ENCODE measurements around the gene LRP1B.
"Not testable (repeated sequence)": the region's sequence is repeated elsewhere in the genome, so short reads cannot be mapped to it uniquely, and the experiment has no call there.

The LRP1B gene

DNA sequence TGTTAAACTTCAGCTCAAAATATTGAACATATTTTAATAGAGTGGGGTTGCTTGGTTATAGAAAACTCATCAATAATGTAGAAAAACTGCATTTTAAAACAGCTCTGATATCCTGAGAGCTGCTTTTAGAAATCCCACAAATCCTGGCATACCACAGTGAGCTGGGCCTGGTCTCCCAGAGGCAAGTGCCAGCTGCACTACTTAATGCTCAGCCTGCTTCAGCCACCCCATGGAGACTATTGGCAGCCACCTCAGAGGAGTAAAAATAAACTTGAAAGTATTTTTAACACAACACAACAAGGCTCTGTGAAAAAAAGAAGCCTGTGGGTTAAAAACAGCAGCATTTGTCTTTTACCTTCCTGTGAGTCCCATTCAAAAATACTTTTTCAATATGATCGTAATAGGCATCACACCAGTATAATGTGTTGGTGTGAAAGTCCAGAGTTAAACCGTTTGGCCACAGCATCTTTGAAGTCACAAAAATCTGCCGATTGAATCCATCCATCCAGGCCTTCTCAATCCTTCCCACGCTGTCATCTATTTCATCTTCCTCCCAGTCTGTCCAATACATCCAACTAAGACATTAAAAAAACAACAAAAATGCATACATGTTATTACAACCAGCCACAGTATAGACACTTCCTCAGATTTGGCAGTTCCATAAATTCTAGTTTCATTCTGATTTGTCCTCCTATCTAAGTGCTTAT, 1115.3 kb downstream of the LRP1B start:
- DNase-seq (ENCODE audit: low spot score), result no peak

DNA sequence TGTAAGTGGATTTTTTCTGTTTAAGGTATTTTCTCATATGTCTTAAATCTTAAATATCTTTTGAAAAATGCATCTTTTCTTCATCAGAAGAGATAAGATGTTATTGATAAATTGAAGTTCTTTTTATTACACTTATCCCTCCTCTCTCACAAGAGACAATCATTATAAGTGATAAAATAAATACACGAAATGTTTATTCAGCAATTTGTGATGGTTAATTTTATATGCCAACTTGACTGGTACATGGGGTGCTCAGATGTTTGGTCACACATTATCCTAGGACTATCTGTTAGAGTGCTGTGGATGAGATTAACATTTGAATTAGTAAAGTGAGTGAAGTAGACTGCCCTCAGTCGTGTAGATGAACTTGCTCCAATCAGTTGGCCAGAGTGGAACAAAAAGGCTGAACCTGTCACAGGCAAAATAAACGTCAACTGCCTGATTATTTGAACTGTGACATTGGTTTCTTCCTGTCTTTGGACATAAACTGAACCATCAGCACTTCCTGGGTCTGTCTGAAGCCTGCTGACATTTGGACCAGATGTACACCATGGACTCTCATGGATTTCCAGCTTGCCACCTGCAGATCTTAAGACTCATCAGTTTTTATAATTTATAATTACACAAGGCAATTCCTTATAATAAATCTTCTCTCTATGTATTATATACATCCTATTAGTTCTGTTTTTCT, 1126.7 kb downstream of the LRP1B start:
- no peak for DNase-seq (ENCODE audit: low spot score)

DNA sequence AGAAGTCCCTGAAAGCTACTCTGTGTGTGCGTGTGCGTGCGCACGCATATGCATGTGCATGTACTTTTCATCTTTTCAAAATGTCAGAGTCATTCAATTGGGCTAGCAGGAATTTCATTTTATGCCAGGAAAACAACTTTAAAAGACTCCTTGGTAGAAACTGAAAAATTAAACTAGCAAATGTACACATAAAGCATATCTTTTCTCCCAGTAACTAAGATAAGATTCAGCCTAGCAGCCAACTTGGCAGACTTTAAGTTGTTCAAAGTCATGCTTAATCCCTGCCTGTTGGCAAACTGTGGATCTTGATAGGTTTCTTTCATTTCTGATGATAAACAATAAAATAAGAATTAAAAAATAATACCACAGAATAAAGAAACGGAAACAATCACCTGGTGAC, 1129.1 kb downstream of the LRP1B start:
- no peak for DNase-seq (ENCODE audit: low spot score)

DNA sequence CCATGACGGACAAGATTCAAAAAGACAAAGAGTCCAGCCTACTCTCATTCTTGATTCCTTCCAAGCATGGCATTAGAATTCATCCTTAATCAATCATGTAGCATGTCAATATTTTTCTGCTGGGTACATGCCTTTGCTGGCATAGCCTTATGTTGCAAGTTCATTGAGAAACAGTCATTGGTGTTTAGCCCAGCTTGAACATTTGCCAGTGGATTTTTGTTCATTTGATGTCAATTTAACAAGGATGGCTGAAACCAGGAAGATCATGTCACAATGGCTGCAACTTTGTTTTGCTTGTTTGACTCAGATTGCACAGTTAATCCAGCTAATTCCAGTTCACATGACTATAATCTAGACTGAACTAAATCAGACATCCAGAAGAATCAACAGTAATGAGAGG, 1132.2 kb downstream of the LRP1B start:
- DNase-seq (ENCODE audit: low spot score), result no peak

DNA sequence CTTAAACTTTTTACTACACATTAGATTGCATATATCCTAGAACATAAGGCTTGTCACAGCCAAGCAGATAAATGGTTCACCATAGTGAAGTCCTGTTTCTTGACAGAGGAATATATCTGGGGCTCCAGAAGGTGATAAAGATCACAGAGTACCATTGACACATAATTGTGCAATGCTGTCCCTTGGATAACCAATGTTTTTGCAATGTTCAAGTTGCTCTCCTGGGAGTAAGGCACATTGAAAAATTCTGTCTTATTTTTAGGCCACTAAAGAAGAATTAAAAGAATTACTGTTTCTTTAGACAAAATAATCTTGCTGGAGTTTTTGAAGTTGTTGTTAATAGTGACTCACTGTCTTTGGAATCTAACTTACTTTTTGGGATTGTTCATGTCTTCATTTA, 1132.8 kb downstream of the LRP1B start:
- DNase-seq (ENCODE audit: low spot score), result no peak

DNA sequence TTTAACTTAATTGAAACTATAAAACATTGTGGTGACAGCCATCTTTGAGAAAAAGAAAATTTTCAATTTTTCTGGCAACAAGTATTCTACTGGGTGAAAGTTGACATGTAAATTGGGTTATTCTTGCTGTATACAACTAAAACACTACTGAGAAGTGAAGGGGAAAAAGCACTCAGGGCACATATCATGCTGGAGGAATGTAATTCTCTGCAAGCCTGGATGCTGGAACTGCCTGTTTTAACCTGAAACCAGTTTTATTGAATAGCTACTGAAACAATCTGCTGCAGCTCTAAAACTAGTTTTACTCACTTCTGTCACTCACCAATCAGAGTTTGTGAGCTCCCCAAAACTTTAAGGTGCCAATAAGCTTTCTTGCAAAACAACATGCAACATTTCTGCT, 1136.0 kb downstream of the LRP1B start:
- DNase-seq (ENCODE audit: low spot score), result no peak

DNA sequence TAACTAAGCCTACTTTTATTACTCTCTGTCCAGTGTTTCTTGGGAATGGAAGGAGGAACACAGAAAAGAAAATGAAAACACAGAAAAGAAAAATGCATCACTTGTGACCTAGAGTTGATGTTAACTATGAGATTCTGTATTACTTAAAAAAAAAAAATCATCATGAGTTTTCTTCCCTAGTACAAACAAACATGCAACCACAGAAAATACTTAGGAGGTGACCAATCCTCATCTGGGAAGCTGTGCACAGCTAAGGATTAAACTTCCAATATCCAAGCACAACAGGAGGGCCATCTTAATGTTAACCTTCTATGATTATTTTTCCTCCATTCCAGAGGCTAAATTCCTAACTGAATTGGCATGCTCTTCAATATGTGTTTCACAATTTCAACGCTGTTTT, 1140.4 kb downstream of the LRP1B start:
- DNase-seq (ENCODE audit: low spot score), result no peak

DNA sequence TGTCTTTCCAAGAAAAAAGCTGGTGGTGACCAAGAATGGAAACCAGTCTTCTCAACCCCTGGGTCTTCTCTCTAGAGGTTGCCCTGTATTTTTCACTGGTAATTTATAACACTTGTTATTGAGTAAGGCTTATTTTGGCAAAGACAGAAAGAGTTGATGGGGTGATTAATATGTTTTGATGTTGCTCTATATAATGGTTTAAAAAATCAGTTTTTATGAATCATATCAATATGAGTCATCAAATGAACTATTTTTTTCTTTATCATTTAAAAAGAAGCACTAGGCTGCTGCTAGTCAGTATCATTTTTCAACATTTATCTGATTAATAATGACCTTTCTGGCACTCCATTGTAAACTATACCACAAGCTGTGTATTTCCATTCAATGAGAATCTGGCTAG, 1142.2 kb downstream of the LRP1B start:
- DNase-seq (ENCODE audit: low spot score), result no peak

DNA sequence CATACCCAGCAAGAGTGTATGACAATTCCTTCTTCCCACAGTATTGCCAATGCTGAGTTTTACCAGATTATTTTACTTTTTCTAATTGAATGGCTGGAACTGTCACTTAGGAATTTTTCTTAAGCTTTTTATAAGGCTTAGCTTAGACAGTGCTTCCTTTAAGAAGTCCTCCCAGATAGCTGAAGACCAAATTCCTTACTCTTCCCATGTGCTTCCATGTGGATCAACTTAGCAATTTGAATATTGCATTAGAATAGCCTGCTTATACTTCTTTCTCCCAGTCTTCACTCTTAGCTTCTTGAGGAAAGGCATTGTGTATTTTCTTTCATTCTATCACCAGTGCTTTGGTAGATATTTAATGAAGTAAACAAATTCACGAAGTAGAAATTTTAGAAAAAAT, 1144.4 kb downstream of the LRP1B start:
- no peak for DNase-seq (ENCODE audit: low spot score)

DNA sequence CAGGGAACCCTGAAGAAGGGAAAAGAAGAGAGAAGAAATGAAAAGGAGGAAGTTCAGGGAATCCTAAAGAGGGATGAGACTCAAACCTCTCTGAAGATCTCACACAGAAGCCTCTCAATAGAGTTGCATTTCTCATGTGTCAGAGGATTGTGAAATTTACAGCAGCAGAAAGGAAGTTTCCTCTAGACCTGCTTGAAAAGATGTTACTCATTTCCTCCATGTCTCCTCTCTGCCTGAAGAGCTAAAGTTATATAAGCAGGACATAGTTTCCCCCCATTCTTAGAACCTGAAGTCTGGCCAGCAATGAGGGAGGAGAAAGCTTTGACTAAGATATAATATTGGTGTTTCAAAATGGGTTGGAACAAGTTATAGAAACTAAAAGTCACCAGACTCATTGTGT, 1155.6 kb downstream of the LRP1B start:
- DNase-seq (ENCODE audit: low spot score), result no peak

DNA sequence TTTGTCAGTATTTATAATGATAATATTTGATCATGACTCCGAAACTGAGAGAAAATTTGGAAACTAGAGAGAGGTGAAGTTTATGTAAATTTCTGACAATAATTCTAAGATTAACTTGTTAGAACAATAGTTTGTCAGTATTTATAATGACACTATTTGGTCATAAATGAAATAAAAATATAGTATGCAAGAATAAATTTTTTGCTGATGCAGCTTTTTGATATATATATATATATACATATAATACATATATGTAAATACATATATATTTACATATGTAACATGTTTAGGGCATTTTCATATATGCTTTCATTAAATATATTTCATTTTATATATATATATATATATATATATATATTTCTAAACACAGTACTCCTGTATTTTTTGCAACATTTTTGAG, 1158.1 kb downstream of the LRP1B start:
- DNase-seq (ENCODE audit: low spot score), result no peak

DNA sequence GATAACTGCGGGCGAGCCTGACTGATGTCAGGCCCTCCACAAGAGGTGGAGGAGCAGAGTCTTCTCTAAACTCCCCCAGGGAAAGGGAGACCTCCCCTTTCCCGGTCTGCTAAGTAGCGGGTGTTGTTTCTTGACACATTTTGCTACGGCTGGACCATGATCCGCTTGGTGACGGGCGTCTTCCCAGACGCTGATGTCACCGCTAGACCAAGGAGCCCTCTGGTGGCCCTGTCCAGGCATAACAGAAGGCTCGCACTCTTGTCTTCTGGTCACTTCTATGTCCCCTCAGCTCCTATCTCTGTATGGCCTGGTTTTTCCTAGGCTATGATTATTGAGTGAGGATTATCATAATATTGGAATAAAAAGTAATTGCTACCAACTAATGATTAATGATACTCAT, 1166.5 kb downstream of the LRP1B start:
- not testable (repeated sequence) for DNase-seq (ENCODE audit: low spot score)

DNA sequence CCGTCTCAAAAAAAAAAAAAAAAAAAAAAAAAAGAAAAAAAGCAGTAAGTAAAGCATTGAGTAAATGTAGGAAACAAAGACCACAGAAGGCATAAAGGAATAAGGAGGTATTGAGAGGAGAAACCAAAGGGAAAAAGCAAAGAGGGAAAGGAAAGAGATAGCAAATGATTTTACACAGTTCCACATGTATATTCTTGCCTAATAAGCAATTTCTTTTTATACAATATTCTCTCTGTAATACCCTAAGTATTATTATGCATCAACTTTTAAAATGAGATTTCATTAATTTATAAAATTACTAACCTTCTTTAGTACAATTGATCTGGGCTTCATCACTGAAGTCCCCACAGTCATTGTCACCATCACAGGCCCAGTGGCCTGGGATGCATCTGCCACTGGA, 1180.9 kb downstream of the LRP1B start:
- DNase-seq (ENCODE audit: low spot score), result no peak

DNA sequence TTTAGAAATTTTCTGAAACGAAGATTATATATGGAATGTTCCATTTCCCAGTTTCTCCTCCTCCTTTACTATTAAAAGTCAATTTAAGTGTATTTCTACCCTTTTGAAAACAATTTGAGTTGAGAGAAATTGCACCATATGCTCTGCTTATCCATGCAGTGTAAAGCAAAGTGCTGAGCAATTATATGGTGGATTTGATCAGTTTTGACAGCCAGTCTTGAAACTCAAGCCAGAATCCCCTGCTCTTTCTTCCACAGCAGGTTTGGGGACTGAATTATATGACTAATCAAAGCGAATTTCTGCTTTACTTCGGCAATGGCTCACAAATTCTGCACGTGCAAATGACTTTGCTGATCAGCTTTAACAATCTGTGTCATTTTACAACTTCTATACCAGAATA, 1183.6 kb downstream of the LRP1B start:
- DNase-seq (ENCODE audit: low spot score), result no peak

DNA sequence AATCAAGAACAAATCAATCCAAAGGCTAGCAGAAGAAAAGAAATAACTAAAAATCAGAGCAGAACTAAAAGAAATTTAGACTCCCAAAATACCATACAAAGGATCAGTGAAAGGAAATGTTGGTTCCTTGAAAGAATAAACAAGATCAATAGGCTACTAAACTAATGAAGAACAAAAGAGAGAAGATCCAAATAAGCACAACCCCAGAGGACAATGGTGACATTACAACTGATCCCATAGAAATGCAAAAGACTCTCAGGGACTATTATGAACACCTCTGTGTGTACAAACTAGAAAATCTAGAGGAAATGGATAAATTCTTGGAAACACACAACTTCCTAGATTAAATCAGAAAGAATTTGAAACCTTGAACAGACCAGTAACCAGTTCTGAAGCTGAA, 1186.9 kb downstream of the LRP1B start:
- DNase-seq (ENCODE audit: low spot score), result no peak

DNA sequence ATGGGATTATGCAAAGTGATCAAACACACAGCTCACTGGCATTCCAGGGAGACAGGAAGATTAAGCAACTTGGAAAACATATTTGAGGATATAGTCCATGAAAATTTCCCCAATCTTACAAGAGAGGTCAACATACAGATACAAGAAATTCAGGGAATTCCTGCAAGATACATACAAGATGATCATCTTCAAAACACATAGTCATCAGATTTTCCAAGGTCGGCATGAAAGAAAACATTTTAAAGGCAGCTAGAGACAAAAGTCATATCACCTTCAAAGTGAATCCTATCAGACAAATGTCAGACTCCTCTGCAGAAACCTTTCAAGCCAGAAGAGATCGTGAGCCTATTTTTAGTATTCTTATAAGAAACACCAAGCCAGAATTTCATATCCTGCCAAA, 1188.5 kb downstream of the LRP1B start:
- no peak for DNase-seq (ENCODE audit: low spot score)

DNA sequence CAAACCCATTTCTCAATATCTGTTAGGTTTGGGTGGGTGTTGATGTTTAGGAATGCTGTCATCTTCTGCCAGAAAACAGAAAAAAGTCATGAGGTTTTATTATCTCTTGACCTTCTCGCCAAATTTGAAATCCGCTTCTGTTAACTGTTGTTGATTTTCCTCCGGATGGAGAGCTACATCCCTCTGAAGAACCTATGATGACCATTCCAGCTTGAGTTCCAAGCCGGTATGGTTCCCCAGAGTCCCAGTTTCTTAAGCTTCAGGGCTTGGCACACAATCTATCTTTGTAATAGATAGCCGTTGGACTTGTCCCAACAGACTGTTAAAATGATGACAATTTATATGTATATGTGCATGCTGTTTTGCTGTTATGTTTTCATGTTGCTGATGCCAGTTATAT, 1201.0 kb downstream of the LRP1B start:
- DNase-seq (ENCODE audit: low spot score), result no peak

DNA sequence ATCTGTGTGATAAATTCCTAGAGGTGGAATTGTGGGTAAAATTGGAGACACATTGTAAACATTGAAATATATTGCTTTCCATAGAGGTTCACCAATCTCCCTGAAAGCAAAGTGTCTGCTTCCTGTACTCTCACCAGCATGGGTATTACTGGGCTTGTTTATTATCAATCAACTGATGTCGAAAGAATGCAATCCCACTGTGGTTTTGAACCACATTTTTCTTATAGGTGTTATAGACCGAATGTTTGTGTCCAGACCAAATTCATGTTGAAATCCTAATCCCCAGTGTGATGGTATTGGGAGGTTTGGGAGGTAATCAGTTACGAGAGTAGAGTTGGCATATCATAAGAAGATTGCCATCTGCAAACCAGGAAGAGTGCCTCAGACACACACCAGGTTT, 1212.4 kb downstream of the LRP1B start:
- no peak for DNase-seq (ENCODE audit: low spot score)

DNA sequence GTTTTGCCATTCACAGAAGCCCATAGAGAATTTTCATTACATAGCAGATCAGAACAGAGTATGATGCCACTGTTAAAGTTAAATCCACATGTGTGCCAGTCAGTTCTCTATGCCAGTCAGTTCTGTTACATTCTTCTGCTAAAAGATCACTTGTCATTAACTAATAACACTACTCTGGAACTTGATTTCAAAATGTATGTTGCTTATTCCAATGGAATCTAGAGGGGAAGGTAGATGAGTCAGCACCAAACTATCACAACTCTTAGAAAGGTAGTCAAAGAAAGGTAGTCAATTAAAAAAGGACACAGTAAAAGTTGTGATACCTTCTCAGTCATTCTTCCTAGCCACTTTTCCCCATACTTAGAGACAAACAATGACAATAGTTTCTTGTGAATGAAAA, 1214.4 kb downstream of the LRP1B start:
- no peak for DNase-seq (ENCODE audit: low spot score)

DNA sequence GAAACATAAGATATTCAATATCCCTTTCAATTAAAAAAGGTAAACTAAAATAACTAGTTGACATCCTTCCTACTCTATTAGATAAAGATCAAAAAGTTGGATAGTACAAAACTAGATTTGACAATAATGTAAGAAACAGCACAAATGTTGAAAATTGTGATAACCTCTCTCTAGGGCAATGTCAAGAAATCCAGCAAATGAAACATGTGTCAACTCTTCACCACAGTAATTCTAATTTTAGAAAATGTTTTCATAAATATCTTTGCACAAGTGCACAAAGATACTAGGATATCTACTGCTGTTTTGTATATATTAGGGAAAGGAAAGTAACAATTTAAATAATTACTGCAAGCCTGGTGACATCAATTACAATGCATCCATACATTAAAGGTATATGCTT, 1220.1 kb downstream of the LRP1B start:
- no peak for DNase-seq (ENCODE audit: low spot score)

DNA sequence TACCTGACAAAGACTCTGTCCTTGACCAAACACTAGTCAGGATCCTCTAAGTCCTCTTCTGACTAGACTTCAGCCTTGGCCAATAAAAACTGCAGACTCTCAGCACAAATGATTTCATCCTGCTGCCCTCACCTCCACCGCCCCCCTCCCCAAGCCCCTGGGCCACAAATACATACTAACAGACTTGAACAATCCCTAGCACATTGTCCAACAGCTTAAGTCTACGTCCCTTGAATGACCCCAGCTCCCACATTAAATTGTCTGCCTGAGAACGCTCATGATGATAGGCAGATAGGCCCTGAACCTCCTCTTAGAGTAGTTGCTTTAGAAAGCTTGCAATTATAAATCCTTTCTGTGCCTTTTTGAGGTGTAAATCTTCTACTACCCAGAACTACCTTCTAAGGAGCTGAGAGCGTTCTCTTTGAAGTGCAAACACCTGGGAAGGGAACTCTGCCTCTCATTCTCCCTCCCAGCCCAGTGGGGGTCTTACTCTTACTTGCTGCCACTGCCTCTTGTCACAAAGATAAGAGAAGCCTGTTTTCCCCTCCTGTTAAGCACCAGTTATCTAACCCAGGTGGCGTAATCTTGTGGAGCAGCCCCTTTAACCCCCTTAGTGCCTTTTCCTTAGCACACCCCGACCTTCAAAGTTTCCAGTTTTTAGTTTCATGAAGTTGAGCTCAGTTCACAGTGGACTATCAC, 1225.6 kb downstream of the LRP1B start:
- no peak for DNase-seq (ENCODE audit: low spot score)

DNA sequence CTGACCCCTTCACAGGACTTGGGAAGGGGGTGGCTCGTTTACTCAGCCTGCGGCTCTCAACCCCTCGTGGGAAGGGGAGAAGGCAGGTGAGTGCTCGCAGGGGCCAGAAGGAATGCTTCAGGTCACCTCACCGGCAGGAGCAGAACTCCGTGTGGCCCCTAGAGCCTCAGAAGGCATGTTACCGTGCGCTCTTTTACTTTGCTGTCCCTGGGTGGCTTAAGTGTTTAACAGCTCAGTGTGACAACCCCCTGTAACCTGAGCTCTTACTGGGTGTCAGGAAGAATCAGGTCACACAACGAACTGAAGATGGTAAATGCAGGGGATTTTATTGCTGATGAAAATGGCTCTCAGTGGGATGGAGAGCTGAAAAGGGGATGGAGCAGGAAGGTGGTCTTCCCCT, 1235.4 kb downstream of the LRP1B start:
- DNase-seq (ENCODE audit: low spot score), result no peak

DNA sequence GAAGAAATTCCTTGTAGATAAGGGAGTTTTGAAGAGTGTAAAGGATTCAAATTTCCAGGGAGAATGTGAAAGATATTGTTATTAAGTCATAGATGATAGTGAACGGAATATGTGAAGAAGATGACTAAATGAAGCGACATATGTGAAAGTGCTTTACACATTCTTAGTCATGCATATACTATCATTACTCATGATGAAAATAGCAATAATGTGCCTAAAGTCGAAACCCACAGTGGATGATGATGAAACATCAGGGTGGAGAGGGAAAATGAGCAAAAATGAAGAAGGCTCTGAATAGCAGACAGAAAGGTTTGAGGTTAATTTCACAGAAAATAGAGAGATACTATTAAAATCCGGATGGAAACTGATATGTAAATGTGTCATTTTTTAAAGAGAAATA, 1237.1 kb downstream of the LRP1B start:
- no peak for DNase-seq (ENCODE audit: low spot score)

Data from germinal center (tissue), 1 donor.